ENCODE measurements around the gene GALNTL6. TPM values are rescaled to one million over a fixed set of nuclear protein-coding genes. Genes with fewer than 3 reads are reported as not detected.

GALNTL6 gene
- total and polyA plus RNA-seq, 2 experiments from 2014 or later = 0.38 to 0.40 TPM

DNA sequence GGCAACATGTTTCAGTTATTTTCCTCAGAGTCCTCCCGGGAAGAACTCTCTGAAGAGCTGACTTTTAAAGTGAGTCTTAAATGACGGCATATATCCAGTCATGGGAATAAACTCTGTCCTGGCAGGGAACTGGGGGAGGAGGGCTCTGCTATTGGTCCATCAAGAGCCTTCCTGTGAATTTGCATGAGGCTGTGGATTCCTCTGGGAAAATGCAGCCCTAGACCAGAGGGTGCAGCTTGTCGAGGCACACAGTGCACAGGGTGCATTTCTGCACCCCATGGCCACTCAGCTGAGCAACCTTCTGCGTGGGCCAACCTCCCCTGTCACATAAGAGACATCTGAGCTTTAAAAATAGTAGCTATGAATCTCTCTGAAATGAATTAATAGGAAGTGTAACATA is 360.0 kb downstream of the GALNTL6 start:
- H3K27ac Mint-ChIP-seq = no peak overlapping the region
- H3K4me3 ChIP-seq = no peak overlapping the region
- no peak for TF ChIP-seq ZNF114 (CRISPR knock-in tag; IDR thresholded peaks at IDR 0.05)
- TF ChIP-seq, protein P1, sequence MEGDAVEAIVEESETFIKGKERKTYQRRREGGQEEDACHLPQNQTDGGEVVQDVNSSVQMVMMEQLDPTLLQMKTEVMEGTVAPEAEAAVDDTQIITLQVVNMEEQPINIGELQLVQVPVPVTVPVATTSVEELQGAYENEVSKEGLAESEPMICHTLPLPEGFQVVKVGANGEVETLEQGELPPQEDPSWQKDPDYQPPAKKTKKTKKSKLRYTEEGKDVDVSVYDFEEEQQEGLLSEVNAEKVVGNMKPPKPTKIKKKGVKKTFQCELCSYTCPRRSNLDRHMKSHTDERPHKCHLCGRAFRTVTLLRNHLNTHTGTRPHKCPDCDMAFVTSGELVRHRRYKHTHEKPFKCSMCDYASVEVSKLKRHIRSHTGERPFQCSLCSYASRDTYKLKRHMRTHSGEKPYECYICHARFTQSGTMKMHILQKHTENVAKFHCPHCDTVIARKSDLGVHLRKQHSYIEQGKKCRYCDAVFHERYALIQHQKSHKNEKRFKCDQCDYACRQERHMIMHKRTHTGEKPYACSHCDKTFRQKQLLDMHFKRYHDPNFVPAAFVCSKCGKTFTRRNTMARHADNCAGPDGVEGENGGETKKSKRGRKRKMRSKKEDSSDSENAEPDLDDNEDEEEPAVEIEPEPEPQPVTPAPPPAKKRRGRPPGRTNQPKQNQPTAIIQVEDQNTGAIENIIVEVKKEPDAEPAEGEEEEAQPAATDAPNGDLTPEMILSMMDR (conservative IDR thresholded peaks at IDR 0.05; ENCODE audit: low read depth in 2 of 2) = no peak
- no peak for TF ChIP-seq STAT1 (IDR thresholded peaks at IDR 0.05; ENCODE audit: unreplicated experiment)
- no peak for TF ChIP-seq EZH2phosphoT487 (IDR thresholded peaks at IDR 0.05; ENCODE audit: unreplicated experiment)
- no peak for TF ChIP-seq NANOG (IDR thresholded peaks at IDR 0.05; ENCODE audit: borderline replicate concordance)
- TF ChIP-seq ZNF331 (CRISPR knock-in tag; IDR thresholded peaks at IDR 0.05; ENCODE audit: low read depth) = no peak
- TF ChIP-seq, protein P2, sequence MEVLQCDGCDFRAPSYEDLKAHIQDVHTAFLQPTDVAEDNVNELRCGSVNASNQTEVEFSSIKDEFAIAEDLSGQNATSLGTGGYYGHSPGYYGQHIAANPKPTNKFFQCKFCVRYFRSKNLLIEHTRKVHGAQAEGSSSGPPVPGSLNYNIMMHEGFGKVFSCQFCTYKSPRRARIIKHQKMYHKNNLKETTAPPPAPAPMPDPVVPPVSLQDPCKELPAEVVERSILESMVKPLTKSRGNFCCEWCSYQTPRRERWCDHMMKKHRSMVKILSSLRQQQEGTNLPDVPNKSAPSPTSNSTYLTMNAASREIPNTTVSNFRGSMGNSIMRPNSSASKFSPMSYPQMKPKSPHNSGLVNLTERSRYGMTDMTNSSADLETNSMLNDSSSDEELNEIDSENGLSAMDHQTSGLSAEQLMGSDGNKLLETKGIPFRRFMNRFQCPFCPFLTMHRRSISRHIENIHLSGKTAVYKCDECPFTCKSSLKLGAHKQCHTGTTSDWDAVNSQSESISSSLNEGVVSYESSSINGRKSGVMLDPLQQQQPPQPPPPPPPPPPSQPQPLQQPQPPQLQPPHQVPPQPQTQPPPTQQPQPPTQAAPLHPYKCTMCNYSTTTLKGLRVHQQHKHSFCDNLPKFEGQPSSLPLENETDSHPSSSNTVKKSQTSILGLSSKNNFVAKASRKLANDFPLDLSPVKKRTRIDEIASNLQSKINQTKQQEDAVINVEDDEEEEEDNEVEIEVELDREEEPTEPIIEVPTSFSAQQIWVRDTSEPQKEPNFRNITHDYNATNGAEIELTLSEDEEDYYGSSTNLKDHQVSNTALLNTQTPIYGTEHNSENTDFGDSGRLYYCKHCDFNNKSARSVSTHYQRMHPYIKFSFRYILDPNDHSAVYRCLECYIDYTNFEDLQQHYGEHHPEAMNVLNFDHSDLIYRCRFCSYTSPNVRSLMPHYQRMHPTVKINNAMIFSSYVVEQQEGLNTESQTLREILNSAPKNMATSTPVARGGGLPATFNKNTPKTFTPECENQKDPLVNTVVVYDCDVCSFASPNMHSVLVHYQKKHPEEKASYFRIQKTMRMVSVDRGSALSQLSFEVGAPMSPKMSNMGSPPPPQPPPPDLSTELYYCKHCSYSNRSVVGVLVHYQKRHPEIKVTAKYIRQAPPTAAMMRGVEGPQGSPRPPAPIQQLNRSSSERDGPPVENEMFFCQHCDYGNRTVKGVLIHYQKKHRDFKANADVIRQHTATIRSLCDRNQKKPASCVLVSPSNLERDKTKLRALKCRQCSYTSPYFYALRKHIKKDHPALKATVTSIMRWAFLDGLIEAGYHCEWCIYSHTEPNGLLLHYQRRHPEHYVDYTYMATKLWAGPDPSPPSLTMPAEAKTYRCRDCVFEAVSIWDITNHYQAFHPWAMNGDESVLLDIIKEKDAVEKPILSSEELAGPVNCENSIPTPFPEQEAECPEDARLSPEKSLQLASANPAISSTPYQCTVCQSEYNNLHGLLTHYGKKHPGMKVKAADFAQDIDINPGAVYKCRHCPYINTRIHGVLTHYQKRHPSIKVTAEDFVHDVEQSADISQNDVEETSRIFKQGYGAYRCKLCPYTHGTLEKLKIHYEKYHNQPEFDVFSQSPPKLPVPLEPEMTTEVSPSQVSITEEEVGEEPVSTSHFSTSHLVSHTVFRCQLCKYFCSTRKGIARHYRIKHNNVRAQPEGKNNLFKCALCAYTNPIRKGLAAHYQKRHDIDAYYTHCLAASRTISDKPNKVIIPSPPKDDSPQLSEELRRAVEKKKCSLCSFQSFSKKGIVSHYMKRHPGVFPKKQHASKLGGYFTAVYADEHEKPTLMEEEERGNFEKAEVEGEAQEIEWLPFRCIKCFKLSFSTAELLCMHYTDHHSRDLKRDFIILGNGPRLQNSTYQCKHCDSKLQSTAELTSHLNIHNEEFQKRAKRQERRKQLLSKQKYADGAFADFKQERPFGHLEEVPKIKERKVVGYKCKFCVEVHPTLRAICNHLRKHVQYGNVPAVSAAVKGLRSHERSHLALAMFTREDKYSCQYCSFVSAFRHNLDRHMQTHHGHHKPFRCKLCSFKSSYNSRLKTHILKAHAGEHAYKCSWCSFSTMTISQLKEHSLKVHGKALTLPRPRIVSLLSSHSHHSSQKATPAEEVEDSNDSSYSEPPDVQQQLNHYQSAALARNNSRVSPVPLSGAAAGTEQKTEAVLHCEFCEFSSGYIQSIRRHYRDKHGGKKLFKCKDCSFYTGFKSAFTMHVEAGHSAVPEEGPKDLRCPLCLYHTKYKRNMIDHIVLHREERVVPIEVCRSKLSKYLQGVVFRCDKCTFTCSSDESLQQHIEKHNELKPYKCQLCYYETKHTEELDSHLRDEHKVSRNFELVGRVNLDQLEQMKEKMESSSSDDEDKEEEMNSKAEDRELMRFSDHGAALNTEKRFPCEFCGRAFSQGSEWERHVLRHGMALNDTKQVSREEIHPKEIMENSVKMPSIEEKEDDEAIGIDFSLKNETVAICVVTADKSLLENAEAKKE (CRISPR knock-in tag; IDR thresholded peaks at IDR 0.05) = no peak
- no peak for TF ChIP-seq REST (IDR thresholded peaks at IDR 0.05; ENCODE audit: unreplicated experiment)
- no peak for TF ChIP-seq JUNB (IDR thresholded peaks at IDR 0.05; ENCODE audit: unreplicated experiment)
- TF ChIP-seq POLR2AphosphoS5 (IDR thresholded peaks at IDR 0.05; ENCODE audit: low read depth) = no peak

More for the DNA sequence above, 360.0 kb downstream of the GALNTL6 start:
- Histone ChIP-seq H3K36me3 (ENCODE audit: insufficient read depth) (no peaks in the 10 kb centered on the region), H3K4me2 (no peak overlapping the region), H3K27ac (ENCODE audit: low read depth) (no peak overlapping the region), H2AFZ (peak overlapping the region; percentile 47; the same call in 1 of the 2 replicates), H4K20me1 (replicated peaks; ENCODE audit: insufficient read depth) (no peaks in the 10 kb centered on the region), H3K4me1 (ENCODE audit: insufficient read depth) (peaks cover 3% of the 10 kb centered on the region; the same call in 1 of the 2 replicates), H3K27me3 (ENCODE audit: insufficient read depth) (no peaks in the 10 kb centered on the region), H3F3A (replicated peaks; ENCODE audit: low read depth) (no peaks in the 10 kb centered on the region), H3K79me2 (replicated peaks; ENCODE audit: insufficient read depth) (no peaks in the 10 kb centered on the region), H3K9me2 (ENCODE audit: insufficient read depth) (no peaks in the 10 kb centered on the region)
- Mint-ChIP-seq H3K9me3 (peaks cover under 1% of the 10 kb centered on the region; the same call in 1 of the 3 replicates), H3K27me3 (ENCODE audit: insufficient read depth, low read depth, poor library complexity) (peaks cover 5% of the 10 kb centered on the region), H3K36me3 (ENCODE audit: low read depth) (no peaks in the 10 kb centered on the region), H3K4me1 (peaks cover 21% of the 10 kb centered on the region), H3K4me3 (no peak overlapping the region)
- no peak for DNase-seq (ENCODE audit: low spot score)
- ATAC-seq = peak; percentile 49; the same call in 2 of the 3 replicates
